Measurements from ENCODE around the gene FBXW8. TPM values are rescaled to one million over a fixed set of nuclear protein-coding genes. Genes with fewer than 3 reads are reported as not detected.

Gene FBXW8
- total and polyA plus RNA-seq, 4 donors: 1.9 to 7.1 (median 4.9) TPM

GRCh38 chr12:116945886-116946550, 35.3 kb downstream of the FBXW8 start:
- Histone ChIP-seq H3K27me3 (ENCODE audit: control insufficient read depth in 4 of 4, insufficient read depth in 4 of 4, low read length in 3 of 4) (no peaks in the 10 kb centered on the region), H3K4me1 (ENCODE audit: control insufficient read depth in 4 of 4, insufficient read depth in 4 of 4, low read length in 3 of 4) (no peaks in the 10 kb centered on the region), H3K9ac (ENCODE audit: low read depth in 1 of 2, low read length in 2 of 2) (no peak overlapping the region), H3K4me3 (ENCODE audit: low read depth in 1 of 3, low read length in 3 of 3) (no peak overlapping the region), H3K9me3 (ENCODE audit: control insufficient read depth in 4 of 4, low read length in 3 of 4) (peaks cover 0 to 4% (median 3%) of the 10 kb centered on the region in 4 donors), H3K36me3 (ENCODE audit: control insufficient read depth in 4 of 4, insufficient read depth in 3 of 4, low read depth in 1 of 4, low read length in 3 of 4) (peaks cover 0 to 39% (median 15%) of the 10 kb centered on the region in 4 donors), H3K27ac (ENCODE audit: low read depth in 1 of 2, low read length in 2 of 2) (no peak overlapping the region)
- 93% methylated on average over 9 of the region's 9 CpGs for WGBS
- no peak for DNase-seq (ENCODE audit: low spot score)
- TF ChIP-seq TAF1 (conservative IDR thresholded peaks at IDR 0.05) (no peak), SP1 (IDR thresholded peaks at IDR 0.05) (no peak), GABPA (IDR thresholded peaks at IDR 0.05 in 1 of 2, conservative IDR thresholded peaks at IDR 0.05 in 1 of 2) (no peak), FOXA1 (IDR thresholded peaks at IDR 0.05) (no peak), RXRA (IDR thresholded peaks at IDR 0.05) (no peak), HNF4A (conservative IDR thresholded peaks at IDR 0.05) (no peak), ATF3 (IDR thresholded peaks at IDR 0.05) (no peak), RAD21 (IDR thresholded peaks at IDR 0.05) (no peak), HNF4G (IDR thresholded peaks at IDR 0.05) (no peak), REST (IDR thresholded peaks at IDR 0.05) (no peak), NR2F2 (IDR thresholded peaks at IDR 0.05) (no peak), FOXA2 (IDR thresholded peaks at IDR 0.05) (no peak), ZBTB33 (IDR thresholded peaks at IDR 0.05) (no peak), YY1 (IDR thresholded peaks at IDR 0.05) (no peak)

- Histone ChIP-seq H3K9me3 (ENCODE audit: control insufficient read depth in 4 of 4, low read length in 3 of 4) (peaks cover 0 to 4% (median 3%) of the 10 kb centered on the region in 4 donors), H3K9ac (ENCODE audit: low read depth in 1 of 2, low read length in 2 of 2) (no peak overlapping the region), H3K27me3 (ENCODE audit: control insufficient read depth in 4 of 4, insufficient read depth in 4 of 4, low read length in 3 of 4) (no peaks in the 10 kb centered on the region), H3K4me1 (ENCODE audit: control insufficient read depth in 4 of 4, insufficient read depth in 4 of 4, low read length in 3 of 4) (no peaks in the 10 kb centered on the region), H3K36me3 (ENCODE audit: control insufficient read depth in 4 of 4, insufficient read depth in 3 of 4, low read depth in 1 of 4, low read length in 3 of 4) (peaks cover 0 to 41% (median 16%) of the 10 kb centered on the region in 4 donors), H3K4me3 (ENCODE audit: low read depth in 1 of 3, low read length in 3 of 3) (no peak overlapping the region), H3K27ac (ENCODE audit: low read depth in 1 of 2, low read length in 2 of 2) (no peak overlapping the region)
- 94% methylated on average over 2 of the region's 2 CpGs for WGBS
- DNase-seq (ENCODE audit: low spot score): no peak
- TF ChIP-seq NR2F2 (IDR thresholded peaks at IDR 0.05): no peak
- no peak for TF ChIP-seq ZBTB33 (IDR thresholded peaks at IDR 0.05)
- no peak for TF ChIP-seq TAF1 (conservative IDR thresholded peaks at IDR 0.05)
- TF ChIP-seq CTCF (IDR thresholded peaks at IDR 0.05; ENCODE audit: low read depth, low read length, missing input control): no peak
- TF ChIP-seq EGR1 (IDR thresholded peaks at IDR 0.05; ENCODE audit: low read depth in 2 of 2): no peak
- no peak for TF ChIP-seq ATF3 (IDR thresholded peaks at IDR 0.05)
- no peak for TF ChIP-seq MAX (IDR thresholded peaks at IDR 0.05)
- no peak for TF ChIP-seq YY1 (IDR thresholded peaks at IDR 0.05)
- TF ChIP-seq SP1 (IDR thresholded peaks at IDR 0.05): no peak
- TF ChIP-seq RAD21 (IDR thresholded peaks at IDR 0.05): no peak
- TF ChIP-seq RXRA (IDR thresholded peaks at IDR 0.05): no peak
- no peak for TF ChIP-seq HNF4A (conservative IDR thresholded peaks at IDR 0.05)
- no peak for TF ChIP-seq GABPA (IDR thresholded peaks at IDR 0.05 in 1 of 2, conservative IDR thresholded peaks at IDR 0.05 in 1 of 2)
- no peak for TF ChIP-seq FOXA2 (IDR thresholded peaks at IDR 0.05)
- TF ChIP-seq FOXA1 (IDR thresholded peaks at IDR 0.05): no peak
- TF ChIP-seq JUND (IDR thresholded peaks at IDR 0.05): no peak
These were observed 37.5 kb downstream of the FBXW8 start for GRCh38 chr12:116948298-116948697.

Data from liver (tissue), 9 donors.